GM18526 (cell line): ENCODE measurements around the gene IFIT1.

Source experiments
- POLR2A ChIP-seq: IDR thresholded peaks from 3 replicates; pipeline ENCODE4 v1.6.1; 2011; ENCODE audit not compliant: insufficient read length; ENCODE audit errors: extremely low read depth

IFIT1 gene

GRCh38 chr10:89362929-89363328, 29.5 kb upstream of the IFIT1 start:
- TF ChIP-seq POLR2A, result no peak

GRCh38 chr10:89363729-89364442, 28.5 kb upstream of the IFIT1 start:
- no peak for TF ChIP-seq POLR2A

DNA sequence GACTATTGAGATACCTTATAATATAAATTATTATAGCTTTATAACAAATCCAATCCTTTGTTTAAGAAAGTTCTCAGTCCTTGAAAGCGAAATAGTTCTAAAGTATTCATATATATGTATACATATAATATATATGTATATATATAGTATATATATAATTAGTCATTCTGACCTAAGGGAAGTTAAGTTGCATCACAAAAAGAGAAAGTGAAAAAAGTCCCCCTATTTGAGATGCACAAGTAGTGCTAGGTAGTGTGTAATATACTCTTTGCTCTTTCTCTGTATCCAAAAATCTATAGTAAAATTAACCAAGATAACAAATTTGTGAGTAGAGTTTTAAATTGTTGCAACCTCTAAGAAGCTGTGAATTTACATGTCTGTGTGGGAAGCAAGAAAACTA, 27.9 kb upstream of the IFIT1 start:
- TF ChIP-seq POLR2A, result no peak

GRCh38 chr10:89367529-89367928, 24.9 kb upstream of the IFIT1 start:
- no peak for TF ChIP-seq POLR2A

- no peak for TF ChIP-seq POLR2A
Measured at GRCh38 chr10:89368129-89368528, 24.3 kb upstream of the IFIT1 start.

DNA sequence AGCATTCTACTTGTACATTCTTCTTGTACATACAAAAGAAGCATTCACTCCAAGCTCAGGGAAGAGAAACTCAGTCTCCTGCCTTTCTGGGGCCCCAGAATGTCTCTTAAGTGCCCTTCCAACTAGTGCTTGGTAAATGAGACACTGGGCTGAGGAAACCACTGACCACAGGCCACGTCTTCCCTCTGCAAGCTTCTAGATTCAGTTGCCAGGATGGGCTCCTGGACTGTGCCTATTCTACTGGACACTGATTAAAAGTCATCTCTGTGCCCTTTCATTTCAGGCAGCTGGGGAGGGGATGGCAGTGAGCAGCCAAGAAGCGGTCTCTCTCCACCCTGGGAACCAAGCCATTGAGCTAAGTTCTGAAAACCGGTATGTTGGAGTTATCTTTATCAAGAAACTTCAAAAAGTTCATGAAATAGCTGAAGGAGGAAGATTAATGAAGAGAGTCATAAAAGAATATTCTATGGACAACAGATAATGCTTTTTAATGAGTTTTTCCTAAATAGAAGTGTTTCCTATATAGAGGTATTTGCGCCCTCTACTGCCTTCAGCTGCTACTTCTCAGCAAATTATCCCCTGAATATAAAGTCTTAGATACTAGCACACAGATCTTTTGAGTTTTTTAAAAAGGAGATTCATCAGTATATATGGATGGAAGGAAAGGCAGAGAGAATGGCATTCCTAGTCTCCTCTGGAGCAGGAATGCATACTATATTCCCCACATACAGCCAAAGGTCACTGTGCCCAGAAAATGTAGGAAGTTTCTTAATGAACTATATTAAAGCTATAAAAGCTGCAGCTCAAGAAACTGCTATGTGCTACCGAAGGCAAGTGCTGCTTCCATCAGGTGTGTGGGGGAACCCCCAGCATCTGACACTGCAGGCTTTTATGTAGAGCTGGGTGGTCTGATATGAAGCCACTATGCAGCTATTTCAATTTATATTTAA, 23.0 kb upstream of the IFIT1 start:
- no peak for TF ChIP-seq POLR2A

DNA sequence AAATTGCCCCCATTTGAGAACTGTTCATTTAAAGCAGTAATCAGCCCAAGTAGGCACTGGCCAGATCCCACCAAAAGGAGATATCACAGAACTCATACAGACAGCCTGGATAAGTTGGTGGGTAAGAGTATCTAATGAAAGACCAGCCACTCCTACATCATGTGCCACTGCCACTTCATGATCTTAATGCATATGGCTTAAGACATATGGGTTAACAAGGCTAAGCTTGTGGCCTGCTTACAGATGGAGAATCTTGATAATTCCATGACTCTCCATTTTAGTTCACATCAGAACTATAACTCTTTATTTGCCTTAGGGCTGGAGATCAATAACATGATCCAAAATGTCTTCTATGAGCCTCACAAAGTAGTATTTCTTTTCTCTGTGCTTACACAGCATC, 21.3 kb upstream of the IFIT1 start:
- TF ChIP-seq POLR2A, result no peak

- TF ChIP-seq POLR2A, result no peak
Measured at GRCh38 chr10:89371987-89372386, 20.4 kb upstream of the IFIT1 start.

DNA sequence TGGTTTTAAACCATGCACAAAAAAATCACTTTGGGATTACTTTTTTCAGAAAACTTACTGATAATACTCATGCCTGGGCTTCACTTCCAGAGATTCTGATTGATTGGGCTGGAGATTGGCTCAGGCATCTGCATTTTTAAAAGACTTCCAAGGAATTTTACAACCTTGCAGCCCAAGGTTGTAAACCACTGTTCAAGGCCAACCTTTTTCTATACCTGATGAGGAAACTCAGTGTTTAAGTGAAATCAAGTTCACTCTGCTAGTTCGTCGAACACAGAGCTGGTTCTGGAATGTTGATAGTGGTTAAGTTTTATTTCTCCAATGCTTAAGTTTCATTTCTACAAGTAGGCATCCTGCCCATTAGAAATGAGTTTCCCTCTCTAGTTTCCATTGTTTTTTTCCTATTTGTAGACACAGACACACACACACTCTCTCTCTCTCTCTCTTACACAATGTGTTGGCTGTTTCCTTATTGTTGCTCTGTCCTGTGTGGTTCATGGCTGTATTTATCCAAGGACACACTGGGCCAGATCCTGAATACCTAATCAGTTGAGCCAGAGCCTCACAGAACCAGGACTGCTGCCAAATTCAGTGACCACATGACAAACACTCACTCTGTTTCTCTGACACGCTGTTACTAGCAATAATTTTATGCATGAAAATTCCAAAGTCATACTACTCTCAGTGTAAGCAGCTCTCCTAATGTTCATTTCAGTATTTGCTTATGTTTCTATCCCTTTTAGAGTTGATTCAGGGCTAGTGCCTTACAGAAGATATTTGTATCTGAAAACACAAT, 18.3 kb upstream of the IFIT1 start:
- no peak for TF ChIP-seq POLR2A

- TF ChIP-seq POLR2A, result no peak
Measured at GRCh38 chr10:89374713-89375141, 17.7 kb upstream of the IFIT1 start.

- no peak for TF ChIP-seq POLR2A
Measured at GRCh38 chr10:89377705-89378637, 14.5 kb upstream of the IFIT1 start, which contains the start of gene IFIT1B. IFIT1B (plus strand) TSS chr10:89378056; CDS start chr10:89378136, 80 bp downstream.

DNA sequence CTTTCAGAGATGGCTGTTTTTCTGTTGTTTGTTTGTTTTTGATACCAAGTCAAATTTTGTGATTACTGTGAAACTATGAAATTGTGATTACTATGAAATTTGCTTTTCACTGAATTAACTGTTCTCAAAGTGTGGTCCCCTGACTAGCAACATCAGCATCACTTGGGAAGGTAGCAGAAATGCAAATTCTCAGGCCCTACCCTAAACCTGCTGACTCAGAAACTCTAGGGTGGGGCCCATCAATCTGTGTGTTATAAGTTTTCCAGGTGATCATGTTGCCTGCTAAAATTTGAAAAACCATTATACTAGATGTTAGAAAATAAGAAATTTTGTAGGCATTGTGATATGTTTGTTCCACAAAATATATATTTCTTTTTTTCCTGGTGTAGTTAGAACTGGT, 13.3 kb upstream of the IFIT1 start:
- TF ChIP-seq POLR2A, result no peak

DNA sequence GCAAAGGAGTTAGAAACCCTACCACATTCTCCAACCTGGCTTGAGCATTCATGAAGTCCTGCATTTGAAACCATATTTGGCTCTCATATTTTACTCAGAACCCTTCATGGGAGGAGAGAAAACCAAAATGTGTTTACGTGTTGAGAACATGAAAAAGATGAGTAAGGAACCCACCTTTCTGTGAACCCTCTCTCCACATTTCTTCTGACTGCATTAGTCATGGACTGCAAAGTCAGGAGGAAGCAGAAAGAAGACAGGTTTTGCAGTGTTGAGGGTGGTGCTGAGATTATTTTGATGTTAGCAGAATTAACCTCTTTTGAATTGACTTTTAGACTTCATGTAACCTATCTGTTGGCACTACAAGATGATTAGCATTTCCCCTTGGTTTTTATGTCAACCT, 9.7 kb upstream of the IFIT1 start:
- no peak for TF ChIP-seq POLR2A
